GM12878 (cell line): Measurements from ENCODE around the gene PFN3. TPM values are rescaled to one million over a fixed set of nuclear protein-coding genes. Genes with fewer than 3 reads are reported as not detected.

Experiments used
- ATAC-seq: fragments of 200-7000 bp; cut with Tn5 transposase; 3 replicates; pipeline ENCODE4 v1.9.1; 2020; ENCODE audit warnings: mild to moderate bottlenecking, moderate library complexity
- BruUV-seq: library from RNA; stranded (reverse); fragments of 400-500 nt; replicated peaks from 2 replicates; lab custom pipeline; 2021; lab: Mats Ljungman, UMichigan
- CTCF ChIA-PET: fragments of 300-600 bp; sonication (Branson Sonifier 250); formaldehyde crosslinking; extraction: SDS; loops from one replicate; lab custom pipeline; 2021; ENCODE audit warnings: inconsistent platforms; lab: Yijun Ruan, JAX
- POLR2A ChIA-PET: fragments of 350-600 bp; formaldehyde crosslinking; extraction: SDS; loops from one replicate; lab custom pipeline; 2021; ENCODE audit warnings: inconsistent platforms; lab: Charles Lee
- RAD21 ChIA-PET: fragments of 300-600 bp; sonication (Branson Sonifier 250); formaldehyde crosslinking; loops from one replicate; lab custom pipeline; 2023; ENCODE audit warnings: antibody characterized with exemption; ENCODE audit not compliant: unreplicated experiment; lab: Charles Lee
- SMC1A ChIA-PET: fragments of 300-600 bp; sonication (Branson Sonifier 250); formaldehyde crosslinking; loops from one replicate; lab custom pipeline; 2023; ENCODE audit not compliant: unreplicated experiment, uncharacterized antibody; lab: Charles Lee
- DNase-seq: peaks from one replicate; pipeline ENCODE4 v3.0.0-alpha.2; 2011; ENCODE audit warnings: low read depth, low spot score
- FAIRE-seq: peaks from 3 replicates; lab custom pipeline; 2011; peaks lifted over from hg19 to GRCh38; lab: Jason Lieb, UNC
- H2AFZ ChIP-seq: 2 replicates; pipeline ENCODE4 v1.6.0; 2011; ENCODE audit warnings: low read depth, low read length, control low read depth; ENCODE audit not compliant: control insufficient read depth
- H3K27ac ChIP-seq: 2 replicates; pipeline ENCODE4 v1.5.1; 2011; ENCODE audit warnings: control low read depth; ENCODE audit not compliant: control insufficient read depth, insufficient read depth
- H3K27me3 ChIP-seq, 2 experiments: replicated peaks in 1 of 2; 2 replicates each; pipeline versions ENCODE4 v1.6.0 to v1.6.1; 2011; ENCODE audit warnings: low read length in 1 of 2; ENCODE audit not compliant: control insufficient read depth in 2 of 2, insufficient read depth in 2 of 2
- H3K36me3 ChIP-seq, 2 experiments: 2 replicates each; pipeline ENCODE4 v1.5.1; 2011; ENCODE audit warnings: low read length in 1 of 2; ENCODE audit not compliant: control insufficient read depth in 2 of 2, insufficient read depth in 2 of 2
- H3K4me1 ChIP-seq: 2 replicates; pipeline ENCODE4 v1.6.1; 2011; ENCODE audit warnings: mild to moderate bottlenecking, low read length, moderate library complexity, mixed read lengths; ENCODE audit not compliant: control insufficient read depth, insufficient read depth
- H3K4me2 ChIP-seq: 2 replicates; pipeline ENCODE4 v1.6.0; 2011; ENCODE audit warnings: control low read depth; ENCODE audit not compliant: control insufficient read depth, insufficient read depth
- H3K4me3 ChIP-seq: fragments of 200-600 bp; sonication (generic); 2 replicates; pipeline ENCODE4 v1.5.1; 2016
- H3K79me2 ChIP-seq: 2 replicates; pipeline ENCODE4 v1.6.0; 2011; ENCODE audit warnings: low read length; ENCODE audit not compliant: control insufficient read depth, insufficient read depth
- H3K9ac ChIP-seq: 2 replicates; pipeline ENCODE4 v1.8.0; 2011; ENCODE audit warnings: low read length, control low read depth, mixed read lengths; ENCODE audit not compliant: control insufficient read depth, insufficient read depth
- H3K9me3 ChIP-seq: replicated peaks from 3 replicates; pipeline ENCODE4 v1.5.1; 2011; ENCODE audit warnings: mild to moderate bottlenecking, low read length; ENCODE audit not compliant: control insufficient read depth, insufficient read depth
- H4K20me1 ChIP-seq: 2 replicates; pipeline ENCODE4 v1.6.0; 2011; ENCODE audit not compliant: control insufficient read depth, insufficient read depth
- E2F8 ChIP-seq: fragments of 450-650 bp; IDR thresholded peaks from 2 replicates; pipeline ENCODE4 v1.6.1; 2018; ENCODE audit warnings: mild to moderate bottlenecking, low read depth, moderate library complexity; ENCODE audit not compliant: partially characterized antibody
- ETV6 ChIP-seq, 2 experiments: fragments of 450-650 bp in 1 of 2; IDR thresholded peaks in 1 of 2; conservative IDR thresholded peaks in 1 of 2; 2 replicates each; pipeline ENCODE4 v1.6.1; 2014; ENCODE audit warnings: antibody characterized with exemption in 1 of 2, borderline replicate concordance in 1 of 2, low read depth in 1 of 2, mild to moderate bottlenecking in 1 of 2, moderate library complexity in 1 of 2
- HDGF ChIP-seq: fragments of 450-650 bp; IDR thresholded peaks from 2 replicates; pipeline ENCODE4 v1.6.1; 2016; ENCODE audit warnings: antibody characterized with exemption
- HSF1 ChIP-seq: fragments of 150-350 bp; IDR thresholded peaks from 2 replicates; pipeline ENCODE4 v1.6.1; 2014; ENCODE audit warnings: mild to moderate bottlenecking, low read depth, low read length
- JUND ChIP-seq: IDR thresholded peaks from 2 replicates; pipeline ENCODE4 v1.6.1; 2012; ENCODE audit warnings: low read depth, mild to moderate bottlenecking, low read length, improper control_type of control experiment, moderate library complexity
- NBN ChIP-seq: fragments of 450-650 bp; IDR thresholded peaks from 2 replicates; pipeline ENCODE4 v1.6.1; 2016
- ZNF207 ChIP-seq: fragments of 450-650 bp; IDR thresholded peaks from 2 replicates; pipeline ENCODE4 v1.6.1; 2014; ENCODE audit warnings: antibody characterized with exemption, mild to moderate bottlenecking, borderline replicate concordance
- whole genome bisulfite sequencing: methylation state at CpG from one replicate; pipeline ENCODE4 v1.1.6; 2016; ENCODE audit warnings: low lambda C conversion rate; ENCODE audit not compliant: insufficient replicate concordance, insufficient coverage; ENCODE audit errors: missing lambda C conversion rate; 5-methylcytosine and 5-hydroxymethylcytosine counted together
- in situ Hi-C: fragments of 300-500 bp; cut with MboI; formaldehyde crosslinking; loops from 9 replicates; pipeline ENCODE4 v1.14.3; 2018; ENCODE audit warnings: mixed read lengths
- intact Hi-C: fragments of 100-400 bp; cut with micrococcal nuclease; formaldehyde crosslinking; loops from one replicate; pipeline ENCODE4 v1.14.2; 2022; ENCODE audit not compliant: unreplicated experiment
- polyA plus RNA-seq, 11 experiments: library from polyadenylated mRNA; depleted of rRNA in 4 of 11; unstranded in 6 of 11; stranded (reverse) in 5 of 11; fragments of >200 nt; fragmentation: Nextera tagmentation in 4 of 11; fragmentation: Illumina TruSeq in 1 of 11; extraction: Ambion mirVana in 4 of 11; extraction: Trizol in 1 of 11; gene quantifications; 1 replicate in 1 of 11; 2 replicates in 10 of 11; pipeline versions ENCODE4 v1.2.1 to v1.2.3, GENCODE V29; 2011 to 2016; ENCODE audit warnings: inconsistent platforms in 2 of 11, missing spikeins in 2 of 11, low read depth in 1 of 11
- total RNA-seq, 4 experiments: library from RNA; depleted of rRNA in 3 of 4; stranded (reverse); fragments of >200 nt in 3 of 4; fragmentation: Illumina TruSeq in 1 of 4; extraction: Trizol in 1 of 4; gene quantifications; 2 replicates each; pipeline versions ENCODE4 v1.2.1 to v1.2.3, GENCODE V29; 2013 to 2021
- TF ChIP-seq, protein P1 (sequence below): fragments of 450-650 bp; IDR thresholded peaks from 2 replicates; pipeline ENCODE4 v1.6.1; 2016; ENCODE audit warnings: mild to moderate bottlenecking

Gene PFN3
- total and polyA plus RNA-seq, 10 of the 15 experiments (the other 5 are each of a cell fraction or from before 2014, with no cell fraction given): not detected

- DNase-seq (no peak), FAIRE-seq (no peak), ATAC-seq (no peak)
- POLR2A ChIA-PET: interaction anchor here (1.0 to 11.0 kb wide), 15 partner anchors 8 to 97 kb away, joined by 3 to 174 read pairs (median 6); partner anchors contain the start of genes GRK6, PDLIM7 and PRR7
- WGBS: 56% methylated on average over 13 of the region's 16 CpGs
- CTCF ChIA-PET: interaction anchor here (0.7 to 8.3 kb wide), 28 partner anchors 10 to 106 kb away, joined by 3 to 391 read pairs (median 8); partner anchors contain the start of genes GRK6, PDLIM7, PRR7 and RGS14
- Histone ChIP-seq H3K9ac (peak overlapping the region; percentile 49), H3K4me3 (peak overlapping the region; percentile 79; the same call in 1 of the 2 replicates), H4K20me1 (no peaks in the 10 kb centered on the region), H3K36me3 (no peaks in the 10 kb centered on the region), H3K27me3 (no peaks in the 10 kb centered on the region; a peak in 1 of 4 replicates), H3K79me2 (no peaks in the 10 kb centered on the region), H3K4me1 (peaks cover 28% of the 10 kb centered on the region), H3K9me3 (no peaks in the 10 kb centered on the region), H2AFZ (peak overlapping the region; percentile 88), H3K4me2 (peak overlapping the region; percentile 87), H3K27ac (peak overlapping the region; percentile 35; the same call in 1 of the 2 replicates)
- RAD21 ChIA-PET: interaction anchor here (0.7 to 6.5 kb wide), 21 partner anchors 8 to 106 kb away, joined by 3 to 291 read pairs (median 8); partner anchors contain the start of genes GRK6, PDLIM7, PRR7 and RGS14
- intact Hi-C loops (loop anchor here (1.0 kb wide), 1 partner anchor 50 kb away; no protein-coding TSS in a partner anchor), in situ Hi-C loops (no loop called here)
- SMC1A ChIA-PET: interaction anchor here (0.7 to 7.4 kb wide), 16 partner anchors 9 to 106 kb away, joined by 3 to 105 read pairs (median 8); partner anchors contain the start of genes GRK6, PDLIM7 and PRR7
- BruUV-seq: no TSS peak
- TF ChIP-seq ETV6 (conservative IDR thresholded peaks at IDR 0.05 in 1 of 2, IDR thresholded peaks at IDR 0.05 in 1 of 2; ENCODE audit: borderline replicate concordance in 1 of 2, low read depth in 1 of 2): no peak
- TF ChIP-seq, protein P1, sequence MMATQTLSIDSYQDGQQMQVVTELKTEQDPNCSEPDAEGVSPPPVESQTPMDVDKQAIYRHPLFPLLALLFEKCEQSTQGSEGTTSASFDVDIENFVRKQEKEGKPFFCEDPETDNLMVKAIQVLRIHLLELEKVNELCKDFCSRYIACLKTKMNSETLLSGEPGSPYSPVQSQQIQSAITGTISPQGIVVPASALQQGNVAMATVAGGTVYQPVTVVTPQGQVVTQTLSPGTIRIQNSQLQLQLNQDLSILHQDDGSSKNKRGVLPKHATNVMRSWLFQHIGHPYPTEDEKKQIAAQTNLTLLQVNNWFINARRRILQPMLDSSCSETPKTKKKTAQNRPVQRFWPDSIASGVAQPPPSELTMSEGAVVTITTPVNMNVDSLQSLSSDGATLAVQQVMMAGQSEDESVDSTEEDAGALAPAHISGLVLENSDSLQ: peak; percentile 8; the same call in 1 of the 2 replicates
- TF ChIP-seq JUND: no peak
- no peak for TF ChIP-seq E2F8
- TF ChIP-seq ZNF207: no peak
- TF ChIP-seq HDGF: peak; percentile 82
- TF ChIP-seq HSF1: no peak
- no peak for TF ChIP-seq NBN
These were observed 4.2 kb upstream of the PFN3 start for GRCh38 chr5:177404641-177405179.
